GM19372 (cell line): Measurements from ENCODE around the gene TEX44.
A peak's percentile ranks its signal among the peaks of the same experiment; 100 is the strongest.

Experiments used
- ATAC-seq: cut with Tn5 transposase; IDR thresholded peaks from one replicate; pipeline ENCODE4 v1.9.1; 2021; ENCODE audit warnings: mild to moderate bottlenecking, low read depth, moderate library complexity; ENCODE audit not compliant: unreplicated experiment

Gene TEX44

GRCh38 chr2:231627384-231628120 is 34.9 kb downstream of the TEX44 start:
- ATAC-seq: no peak

- no peak for ATAC-seq
Observed at GRCh38 chr2:231632559-231633142, 40.0 kb downstream of the TEX44 start.

GRCh38 chr2:231633241-231633976 is 40.7 kb downstream of the TEX44 start:
- no peak for ATAC-seq

- ATAC-seq: no peak
Observed at GRCh38 chr2:231634412-231634811, 41.7 kb downstream of the TEX44 start.

- no peak for ATAC-seq
Observed at GRCh38 chr2:231634951-231635875, 42.5 kb downstream of the TEX44 start.

- no peak for ATAC-seq
Observed at GRCh38 chr2:231640241-231640640, 47.6 kb downstream of the TEX44 start.

GRCh38 chr2:231640641-231641111 is 48.0 kb downstream of the TEX44 start:
- no peak for ATAC-seq

GRCh38 chr2:231642631-231643494 is 50.2 kb downstream of the TEX44 start:
- ATAC-seq: peak; percentile 71

- no peak for ATAC-seq
Observed at GRCh38 chr2:231643495-231643888, 50.8 kb downstream of the TEX44 start.
